HG03469 (cell line): ENCODE data around the gene S100A12.
"Not testable (repeated sequence)": the region's sequence is repeated elsewhere in the genome, so short reads cannot be mapped to it uniquely, and the experiment has no call there.

ENCODE experiments used
- ATAC-seq: cut with Tn5 transposase; IDR thresholded peaks from one replicate; pipeline ENCODE4 v1.9.1; 2021; ENCODE audit warnings: mild to moderate bottlenecking, moderate library complexity, moderate number of reproducible peaks; ENCODE audit not compliant: unreplicated experiment

S100A12 gene

GRCh38 chr1:153354515-153355193, 20.8 kb downstream of the S100A12 start:
- ATAC-seq = no peak

GRCh38 chr1:153353226-153353947, 22.0 kb downstream of the S100A12 start:
- no peak for ATAC-seq

GRCh38 chr1:153352523-153352922, 22.9 kb downstream of the S100A12 start:
- ATAC-seq = no peak

- ATAC-seq = no peak
These were observed 25.0 kb downstream of the S100A12 start for GRCh38 chr1:153350321-153350957.

- ATAC-seq = no peak
These were observed 25.8 kb downstream of the S100A12 start for GRCh38 chr1:153349363-153350320.

- ATAC-seq = no peak
These were observed 26.7 kb downstream of the S100A12 start, which contains the start of gene PGLYRP4 for GRCh38 chr1:153348511-153349362. TSS of gene PGLYRP4 (minus strand) at chr1:153348841. CDS start at chr1:153347932, 909 bp downstream.

GRCh38 chr1:153347856-153348255, 27.6 kb downstream of the S100A12 start:
- ATAC-seq = no peak

- not testable (repeated sequence) for ATAC-seq
These were observed 28.4 kb downstream of the S100A12 start for GRCh38 chr1:153347049-153347448.

GRCh38 chr1:153346077-153346723, 29.2 kb downstream of the S100A12 start:
- ATAC-seq = no peak

- no peak for ATAC-seq
These were observed 30.0 kb downstream of the S100A12 start for GRCh38 chr1:153345187-153346076.

- ATAC-seq = no peak
These were observed 30.7 kb downstream of the S100A12 start for GRCh38 chr1:153344718-153345025.

- ATAC-seq = no peak
These were observed 31.4 kb downstream of the S100A12 start for GRCh38 chr1:153343811-153344717.

- no peak for ATAC-seq
These were observed 32.3 kb downstream of the S100A12 start for GRCh38 chr1:153343040-153343681.

- no peak for ATAC-seq
These were observed 33.2 kb downstream of the S100A12 start for GRCh38 chr1:153342178-153342577.

- no peak for ATAC-seq
These were observed 33.9 kb downstream of the S100A12 start for GRCh38 chr1:153341431-153341934.

- ATAC-seq = no peak
These were observed 35.1 kb downstream of the S100A12 start for GRCh38 chr1:153340356-153340755.

- no peak for ATAC-seq
These were observed 35.6 kb downstream of the S100A12 start for GRCh38 chr1:153339802-153340201.
